Fibroblast of upper back skin (primary cell): Measurements from ENCODE around the gene RASAL1.
"Not testable (repeated sequence)": the region's sequence is repeated elsewhere in the genome, so short reads cannot be mapped to it uniquely, and the experiment has no call there.

Source experiments
- DNase-seq: peaks from one replicate; pipeline ENCODE4 v3.0.0-alpha.2; 2013

The RASAL1 gene

DNA sequence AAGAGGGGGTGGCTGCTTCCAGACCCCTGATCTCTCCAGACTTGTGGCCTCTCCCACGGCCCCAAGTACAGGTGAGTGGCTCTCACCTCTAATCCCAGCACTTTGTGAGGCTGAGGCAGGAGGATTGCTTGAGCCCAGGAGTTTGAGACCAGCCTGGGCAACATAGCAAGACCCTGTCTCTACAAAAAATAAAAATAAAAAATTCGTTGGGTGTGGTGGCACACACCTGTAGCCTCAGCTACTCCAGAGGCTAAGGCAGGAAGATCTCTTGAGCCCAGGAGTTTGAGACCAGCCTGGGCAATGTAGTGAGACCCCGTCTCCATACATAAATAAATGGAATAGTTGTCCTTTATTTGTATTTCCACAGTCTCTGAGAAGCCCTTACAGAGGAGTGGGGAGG, 6.2 kb upstream of the RASAL1 start:
- DNase-seq, result not testable (repeated sequence)

- DNase-seq, result no peak
These were observed 5.1 kb upstream of the RASAL1 start for GRCh38 chr12:113140706-113141105.

DNA sequence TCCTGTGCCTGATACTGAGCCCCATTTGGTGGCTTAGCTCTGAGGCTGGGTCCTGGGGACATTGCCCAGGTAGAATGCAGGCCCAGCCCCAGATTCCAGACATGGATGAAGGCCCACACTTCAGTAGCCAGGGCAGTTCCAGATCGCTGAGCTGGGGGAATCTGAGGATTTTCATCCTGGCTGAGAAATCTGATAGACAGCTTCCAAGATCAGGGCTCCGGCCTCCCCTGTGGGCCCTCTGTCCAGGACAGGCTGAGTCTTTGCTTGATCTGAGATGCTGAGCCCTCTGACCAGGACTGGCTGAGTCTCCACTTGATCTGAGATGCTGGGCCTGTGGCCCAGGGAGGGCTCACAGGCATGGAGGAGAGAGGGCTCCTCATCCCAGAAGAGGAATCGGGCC, 3.3 kb upstream of the RASAL1 start:
- no peak for DNase-seq

- DNase-seq, result no peak
These were observed 2.6 kb upstream of the RASAL1 start for GRCh38 chr12:113137861-113138783.

GRCh38 chr12:113136990-113137511, 1.5 kb upstream of the RASAL1 start:
- DNase-seq, result no peak

- no peak for DNase-seq
These were observed 798 bp upstream of the RASAL1 start for GRCh38 chr12:113136128-113136989.

- no peak for DNase-seq
These were observed 1.0 kb downstream of the RASAL1 start for GRCh38 chr12:113134521-113134951.

DNA sequence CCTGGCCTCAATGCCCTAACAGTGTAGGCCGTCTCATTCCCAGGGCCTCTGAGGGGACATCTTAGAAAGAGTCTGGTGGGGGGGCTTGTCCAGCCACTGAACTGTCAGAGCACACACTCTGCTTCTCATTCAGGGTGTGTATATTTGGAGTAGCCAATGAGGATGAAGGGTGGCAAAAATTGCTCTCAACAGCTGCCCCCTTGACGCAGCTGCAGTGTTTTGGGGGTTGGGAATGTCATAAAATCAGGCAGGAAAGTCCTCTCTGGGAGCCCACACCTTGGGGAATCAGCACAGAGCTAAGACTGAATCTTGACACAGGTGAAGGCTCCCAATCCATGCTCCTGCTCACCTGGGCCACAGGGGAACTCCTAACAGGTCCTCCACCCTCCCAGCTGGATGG, 1.5 kb downstream of the RASAL1 start:
- no peak for DNase-seq

GRCh38 chr12:113133666-113134065, 1.9 kb downstream of the RASAL1 start:
- no peak for DNase-seq

DNA sequence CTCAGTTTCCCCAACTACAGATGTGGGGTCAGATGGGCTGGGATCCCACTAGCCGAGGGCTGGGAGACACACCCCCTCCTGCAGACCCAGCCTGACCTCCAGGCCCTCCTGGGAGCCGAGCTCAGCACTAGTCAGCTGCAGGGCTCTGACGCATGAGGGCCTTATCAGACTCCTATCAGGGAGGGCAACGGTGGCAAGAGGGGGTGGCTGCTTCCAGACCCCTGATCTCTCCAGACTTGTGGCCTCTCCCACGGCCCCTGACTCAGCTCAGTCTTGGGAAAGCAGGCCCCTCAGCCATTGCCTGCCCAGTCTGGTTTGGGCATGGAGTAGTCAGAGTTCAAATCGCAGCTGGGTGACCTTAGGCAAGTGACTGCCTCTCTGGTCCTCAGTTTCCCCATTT, 2.5 kb downstream of the RASAL1 start:
- DNase-seq, result no peak

DNA sequence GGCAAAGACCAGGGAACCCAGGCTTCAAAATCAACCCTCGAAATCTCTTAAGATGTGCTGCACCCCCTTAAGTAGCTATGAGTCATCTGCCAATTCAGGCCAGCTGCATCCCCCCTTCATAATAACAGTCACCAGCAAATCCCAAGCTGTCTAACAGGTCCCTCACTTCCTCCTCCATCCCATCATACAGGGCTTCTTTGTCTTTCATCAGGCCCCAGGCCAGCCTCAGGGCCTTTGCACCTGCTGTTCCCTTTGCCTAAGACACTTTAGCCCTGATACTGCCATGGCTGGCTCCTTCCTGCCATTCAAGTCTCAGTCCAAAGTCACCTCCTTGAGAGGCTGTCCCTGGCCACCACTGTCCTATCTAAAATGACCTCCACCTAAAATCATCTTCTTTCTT, 4.0 kb downstream of the RASAL1 start:
- no peak for DNase-seq

DNA sequence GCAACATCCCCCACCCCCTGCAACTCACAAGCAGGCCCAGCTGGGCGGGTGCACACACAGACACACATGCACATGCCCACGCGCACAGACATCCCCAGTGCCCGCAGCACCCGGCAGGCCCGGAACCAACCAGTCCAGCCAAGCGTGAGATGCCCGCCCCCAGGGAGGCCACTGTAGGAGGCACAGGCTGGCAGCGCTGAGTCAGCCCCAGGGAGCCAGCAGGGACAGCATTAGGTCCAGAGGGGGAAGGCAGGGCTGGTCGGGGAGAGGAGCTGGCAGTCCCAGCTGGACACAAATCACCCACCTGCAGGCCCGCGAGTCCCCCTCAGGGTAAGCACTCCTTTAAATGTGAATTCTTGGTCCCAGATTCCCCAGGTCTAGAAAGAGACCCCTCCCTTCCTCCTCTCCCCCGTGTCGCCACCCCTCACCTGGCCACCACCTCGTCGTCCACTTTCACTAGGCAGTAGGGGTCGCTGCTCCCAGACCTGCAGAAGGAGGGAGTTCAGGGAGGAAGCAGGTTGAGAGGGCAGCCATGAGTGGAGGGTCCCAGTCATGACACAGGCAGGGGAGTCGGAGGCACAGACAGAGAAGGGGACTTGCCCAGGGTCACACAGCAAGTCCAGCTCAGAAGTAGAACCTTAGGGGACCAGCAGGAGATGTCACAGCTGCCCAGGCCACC, 5.0 kb downstream of the RASAL1 start:
- no peak for DNase-seq

DNA sequence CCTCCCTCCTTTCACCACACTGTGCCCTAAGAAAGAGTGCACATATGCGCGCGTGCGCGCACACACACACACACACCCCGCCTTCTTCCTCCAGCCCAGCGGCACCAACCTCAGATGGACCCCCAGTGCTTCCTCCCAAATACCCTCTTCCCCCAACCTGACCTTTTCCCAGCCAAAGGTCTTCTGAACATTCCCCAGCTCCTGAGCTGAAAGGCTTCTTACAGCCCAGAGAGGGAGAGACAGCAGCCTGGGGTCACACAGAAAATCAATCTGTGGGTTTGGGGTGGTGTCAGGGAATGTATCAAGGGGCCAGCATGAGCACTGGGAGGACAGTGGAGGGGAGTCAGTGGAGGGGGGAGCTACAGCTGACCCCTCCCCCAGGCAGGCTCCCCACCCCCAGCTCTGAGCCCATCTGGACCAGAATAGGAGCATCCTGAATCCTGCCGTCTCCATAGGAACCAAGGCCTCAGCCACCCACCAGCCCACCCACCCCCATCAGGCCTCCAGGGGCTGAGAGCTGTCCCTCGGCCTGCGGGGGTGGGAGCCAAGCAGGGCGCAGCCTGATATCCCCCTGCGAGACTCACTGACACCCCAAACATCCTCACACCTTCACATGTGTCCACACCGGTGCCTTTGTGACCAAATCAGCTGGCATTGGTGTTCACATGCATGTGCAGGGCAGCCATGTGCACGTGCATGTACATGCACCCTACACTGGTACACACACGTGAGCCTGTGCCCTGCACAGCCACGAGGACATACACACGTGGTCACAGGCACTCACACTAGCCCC, 5.7 kb downstream of the RASAL1 start:
- no peak for DNase-seq

DNA sequence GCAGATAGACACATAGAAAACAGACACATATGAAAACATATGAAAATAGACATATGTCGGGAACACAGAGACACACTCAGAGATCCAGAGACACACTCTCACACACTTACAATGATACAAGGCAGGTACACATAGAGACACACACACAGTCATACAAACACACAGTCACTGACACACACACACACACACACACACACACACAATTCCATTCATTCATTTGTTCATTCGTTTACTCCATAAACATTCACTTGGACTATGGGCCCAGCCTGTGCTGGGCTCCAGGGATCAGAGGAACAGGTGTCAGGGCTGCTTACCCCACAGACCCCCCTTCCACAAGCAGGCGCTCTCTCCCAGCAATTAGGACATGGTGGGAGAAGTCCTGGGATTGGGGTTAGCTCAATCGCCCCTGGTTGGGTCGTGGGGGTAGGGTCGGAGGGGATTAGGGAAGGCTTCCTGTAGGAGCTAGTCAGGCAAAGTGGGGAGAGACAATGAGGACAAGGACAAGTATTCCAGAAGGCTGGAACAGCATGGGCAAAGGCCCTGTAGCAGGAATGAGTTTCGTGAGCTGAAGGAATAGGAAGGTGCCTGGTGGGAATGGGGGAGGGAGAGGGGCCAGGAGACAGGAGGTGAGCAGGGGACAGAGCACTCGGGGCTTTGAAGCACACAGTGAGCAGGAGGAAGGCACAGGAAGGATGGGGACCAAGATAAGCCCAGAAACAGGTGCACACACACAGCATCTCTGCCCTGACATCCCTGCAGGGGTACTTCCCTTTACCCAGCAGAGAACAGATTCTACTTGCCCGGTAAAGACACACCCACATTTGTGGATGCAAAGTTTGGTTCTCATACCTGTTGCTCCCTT, 6.5 kb downstream of the RASAL1 start:
- DNase-seq, result no peak

DNA sequence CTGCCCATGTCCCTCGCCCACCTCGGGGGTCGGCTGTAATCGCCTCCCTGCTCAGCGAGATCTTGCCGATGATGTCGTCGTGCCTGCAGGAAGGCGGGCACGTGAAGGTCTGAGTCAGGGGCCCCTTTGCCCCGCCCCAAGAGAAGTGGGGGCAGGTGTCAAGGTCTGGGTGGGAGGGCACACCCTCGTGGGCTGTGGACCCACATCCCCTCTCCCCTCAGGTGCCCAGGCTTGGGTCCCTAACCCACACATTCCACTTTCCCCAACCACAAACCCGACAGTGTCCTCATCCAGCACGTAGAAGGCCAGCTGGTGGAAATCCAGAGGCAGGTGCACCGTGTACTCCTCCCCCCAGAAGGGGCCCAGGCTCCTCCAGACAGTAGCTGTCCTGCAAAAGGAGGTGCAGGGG, 7.8 kb downstream of the RASAL1 start:
- DNase-seq, result no peak

GRCh38 chr12:113120670-113121370, 14.7 kb downstream of the RASAL1 start:
- no peak for DNase-seq

DNA sequence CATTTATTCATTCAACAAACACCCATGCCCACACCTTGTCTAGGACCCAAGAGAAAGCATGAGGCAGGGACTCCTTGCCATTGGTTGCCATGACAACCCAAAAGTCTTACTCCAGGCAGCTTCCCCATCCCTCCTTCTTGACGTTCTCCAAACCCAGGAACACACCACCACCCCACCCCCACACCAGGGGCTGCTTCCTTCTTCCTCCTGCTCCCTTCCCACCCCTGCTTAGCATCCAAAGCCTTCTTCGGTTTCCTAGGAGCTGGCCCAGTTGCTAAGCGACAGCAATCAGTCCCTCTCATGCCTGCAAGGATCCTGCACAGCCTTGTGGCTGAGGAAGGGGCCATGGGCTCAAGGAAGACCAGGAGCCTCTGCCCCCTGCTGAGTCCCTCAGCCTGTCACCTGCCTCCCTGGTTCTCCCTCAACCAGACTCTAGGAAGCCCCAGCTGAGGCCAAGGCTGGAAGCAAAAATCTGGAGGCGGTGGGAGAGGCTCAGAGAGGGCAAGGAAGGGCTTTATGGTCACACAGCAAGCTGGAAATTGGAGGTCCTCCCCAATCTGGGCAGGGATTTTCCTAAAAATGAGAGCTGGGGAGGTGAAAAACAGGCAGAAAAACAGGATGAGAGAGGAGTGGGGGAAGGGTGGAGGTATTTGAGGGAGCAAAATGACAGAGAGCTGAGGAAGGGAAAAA, 15.4 kb downstream of the RASAL1 start:
- no peak for DNase-seq

DNA sequence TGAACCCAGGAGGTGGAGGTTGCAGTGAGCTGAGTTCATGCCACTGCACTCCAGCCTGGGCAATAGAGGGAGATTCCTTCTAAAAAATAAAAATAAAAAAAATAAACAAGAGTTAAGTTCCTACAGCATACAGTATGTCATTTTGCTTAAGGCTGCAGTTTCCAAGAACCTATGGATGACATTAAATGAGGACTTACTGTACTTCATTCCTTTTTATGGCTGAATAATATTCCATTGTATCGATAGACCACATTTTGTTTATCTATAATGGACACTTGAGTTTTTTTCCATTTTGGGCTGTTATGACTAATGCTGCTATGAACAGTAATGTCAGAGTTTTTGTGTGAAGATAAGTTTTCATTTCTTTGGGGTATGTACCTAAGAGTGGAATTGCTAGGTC, 17.4 kb downstream of the RASAL1 start:
- no peak for DNase-seq

DNA sequence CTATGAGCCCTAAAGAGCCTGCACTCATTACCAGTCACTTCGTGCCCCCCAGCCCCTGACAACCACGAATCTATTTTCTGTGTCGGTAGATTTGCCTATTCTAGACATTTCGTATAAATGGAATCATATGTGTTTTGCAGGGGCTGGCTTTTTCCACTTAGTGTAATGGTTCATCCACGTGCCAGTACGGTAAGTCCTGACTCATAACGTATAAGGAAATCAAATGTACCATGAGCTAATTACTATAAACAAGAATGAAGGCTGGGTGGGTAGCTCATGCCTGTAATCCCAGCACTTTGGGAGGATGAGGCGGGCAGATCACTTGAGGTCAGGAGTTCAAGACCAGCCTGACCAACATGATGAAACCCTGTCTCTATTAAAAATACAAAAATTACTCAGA, 17.9 kb downstream of the RASAL1 start:
- DNase-seq, result not testable (repeated sequence)

GRCh38 chr12:113116875-113117274, 18.7 kb downstream of the RASAL1 start:
- no peak for DNase-seq
